ENCODE data around the gene GORASP1.

GRCh38 chr3:39146611-39147591 is 39.5 kb upstream of the GORASP1 start:
- TF ChIP-seq ZNF311 (tag by site-specific recombination; IDR thresholded peaks at IDR 0.05; ENCODE audit: borderline replicate concordance), result no peak
- TF ChIP-seq ZNF664 (tag by site-specific recombination; IDR thresholded peaks at IDR 0.05), result no peak
- TF ChIP-seq ZNF138 (tag by site-specific recombination; IDR thresholded peaks at IDR 0.05; ENCODE audit: borderline replicate concordance), result no peak
- TF ChIP-seq ZBTB6 (tag by site-specific recombination; IDR thresholded peaks at IDR 0.05), result no peak
- TF ChIP-seq ZNF18 (tag by site-specific recombination; IDR thresholded peaks at IDR 0.05), result peak; percentile 38; the same call in 1 of the 2 replicates
- TF ChIP-seq ZBTB1 (tag by site-specific recombination; IDR thresholded peaks at IDR 0.05), result peak; percentile 72; the same call in 1 of the 2 replicates
- TF ChIP-seq CTCF (tag by site-specific recombination; IDR thresholded peaks at IDR 0.05), result no peak
